DND-41 (cell line): ENCODE results near the gene XAB2.

Experiments
- ATAC-seq: fragments of 200-7000 bp; cut with Tn5 transposase; 3 replicates; pipeline ENCODE4 v1.9.1; 2021; ENCODE audit warnings: low read depth; ENCODE audit not compliant: insufficient read depth
- DNase-seq: peaks from one replicate; pipeline ENCODE4 v3.0.0-alpha.2; 2020
- H2AFZ ChIP-seq: 2 replicates; pipeline ENCODE4 v1.6.0; 2012; ENCODE audit warnings: low read depth, low read length
- H3K27ac ChIP-seq: 2 replicates; pipeline ENCODE4 v1.5.1; 2012; ENCODE audit warnings: low read length, inconsistent platforms
- H3K27me3 ChIP-seq: fragments of 200-600 bp; sonication (generic); 2 replicates; pipeline ENCODE4 v1.6.0; 2012; ENCODE audit warnings: low read length, mild to moderate bottlenecking, inconsistent platforms; ENCODE audit not compliant: insufficient read depth, poor library complexity
- H3K36me3 ChIP-seq: 2 replicates; pipeline ENCODE4 v1.5.1; 2012; ENCODE audit warnings: low read length, inconsistent platforms; ENCODE audit not compliant: insufficient read depth
- H3K4me1 ChIP-seq: 2 replicates; pipeline ENCODE4 v1.5.1; 2012; ENCODE audit warnings: mild to moderate bottlenecking, low read length; ENCODE audit not compliant: insufficient read depth
- H3K4me2 ChIP-seq: 2 replicates; pipeline ENCODE4 v1.6.0; 2012; ENCODE audit warnings: mild to moderate bottlenecking, moderate library complexity, low read length, inconsistent platforms; ENCODE audit not compliant: insufficient read depth
- H3K4me3 ChIP-seq, 2 experiments: fragments of 200-600 bp in 1 of 2; shearing (Covaris generic) in 1 of 2; 2 replicates each; pipeline ENCODE4 v1.5.1; 2012 to 2016; ENCODE audit warnings: inconsistent platforms in 2 of 2, low read length in 2 of 2, mild to moderate bottlenecking in 2 of 2, low read depth in 1 of 2, moderate library complexity in 1 of 2
- H3K79me2 ChIP-seq: 2 replicates; pipeline ENCODE4 v1.6.0; 2012; ENCODE audit warnings: low read length, inconsistent platforms; ENCODE audit not compliant: insufficient read depth
- H3K9ac ChIP-seq: 2 replicates; pipeline ENCODE4 v1.6.0; 2012; ENCODE audit warnings: low read depth, mild to moderate bottlenecking, inconsistent platforms, low read length, moderate library complexity
- H3K9me3 ChIP-seq: 2 replicates; pipeline ENCODE4 v1.5.1; 2012; ENCODE audit warnings: low read length, moderate library complexity, mild to moderate bottlenecking, inconsistent platforms; ENCODE audit not compliant: insufficient read depth, severe bottlenecking
- H4K20me1 ChIP-seq: 2 replicates; pipeline ENCODE4 v1.6.0; 2012; ENCODE audit warnings: low read length; ENCODE audit not compliant: insufficient read depth
- CTCF ChIP-seq: IDR thresholded peaks from 2 replicates; pipeline ENCODE4 v1.5.1; 2012; ENCODE audit warnings: borderline replicate concordance, low read length, moderate library complexity, mild to moderate bottlenecking; ENCODE audit not compliant: poor library complexity, severe bottlenecking; ENCODE audit errors: extremely low read depth
- EZH2 ChIP-seq: IDR thresholded peaks from 3 replicates; pipeline ENCODE4 v1.6.1; 2012; ENCODE audit warnings: borderline replicate concordance, low read depth, mild to moderate bottlenecking, moderate library complexity, low read length, inconsistent platforms; ENCODE audit not compliant: severe bottlenecking

Gene XAB2

DNA sequence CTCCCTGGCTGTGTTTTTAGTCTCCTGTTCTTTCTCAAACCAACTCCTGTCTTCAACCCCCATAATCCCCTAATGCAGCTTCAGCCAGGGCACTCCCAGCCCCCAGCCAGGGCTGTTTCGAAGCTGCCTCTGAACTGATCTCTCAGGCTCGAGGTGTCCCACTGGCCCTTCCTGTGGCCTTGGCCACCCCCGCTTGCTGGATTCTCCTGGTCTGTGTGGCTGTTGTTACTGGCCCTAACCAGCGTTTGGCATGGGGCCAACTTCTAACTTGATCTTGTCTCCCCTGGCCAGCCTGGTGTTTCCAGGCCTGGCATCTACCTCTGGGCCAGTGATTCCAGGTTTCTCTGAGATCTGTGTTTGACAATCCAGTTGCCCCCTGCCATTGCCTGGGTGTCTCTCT lies 11.0 kb downstream of the XAB2 start:
- no peak for TF ChIP-seq CTCF
- no peak for TF ChIP-seq EZH2
- Histone ChIP-seq H3K27ac (no peak overlapping the region), H2AFZ (no peak overlapping the region), H3K4me3 (no peak overlapping the region), H4K20me1 (peaks cover 13% of the 10 kb centered on the region), H3K36me3 (peaks cover 42% of the 10 kb centered on the region), H3K27me3 (no peaks in the 10 kb centered on the region), H3K79me2 (no peaks in the 10 kb centered on the region), H3K4me1 (no peaks in the 10 kb centered on the region), H3K4me2 (no peak overlapping the region), H3K9me3 (no peaks in the 10 kb centered on the region), H3K9ac (no peak overlapping the region)
- DNase-seq (no peak), ATAC-seq (no peak; the same call in 2 of the 3 replicates)

- H3K36me3 ChIP-seq: peaks cover 36% of the 10 kb centered on the region
- H3K9ac ChIP-seq: no peak overlapping the region
- H3K27me3 ChIP-seq: no peaks in the 10 kb centered on the region
- H3K4me3 ChIP-seq: no peak overlapping the region
- DNase-seq (no peak), ATAC-seq (no peak)
- TF ChIP-seq CTCF: no peak
- H2AFZ ChIP-seq: no peak overlapping the region
- peaks cover 8% of the 10 kb centered on the region for H4K20me1 ChIP-seq
- H3K27ac ChIP-seq: no peak overlapping the region
- no peak overlapping the region for H3K4me2 ChIP-seq
- no peaks in the 10 kb centered on the region for H3K9me3 ChIP-seq
- H3K4me1 ChIP-seq: no peaks in the 10 kb centered on the region
- H3K79me2 ChIP-seq: no peaks in the 10 kb centered on the region
Measured at GRCh38 chr19:7617735-7618134, 11.6 kb downstream of the XAB2 start.

DNA sequence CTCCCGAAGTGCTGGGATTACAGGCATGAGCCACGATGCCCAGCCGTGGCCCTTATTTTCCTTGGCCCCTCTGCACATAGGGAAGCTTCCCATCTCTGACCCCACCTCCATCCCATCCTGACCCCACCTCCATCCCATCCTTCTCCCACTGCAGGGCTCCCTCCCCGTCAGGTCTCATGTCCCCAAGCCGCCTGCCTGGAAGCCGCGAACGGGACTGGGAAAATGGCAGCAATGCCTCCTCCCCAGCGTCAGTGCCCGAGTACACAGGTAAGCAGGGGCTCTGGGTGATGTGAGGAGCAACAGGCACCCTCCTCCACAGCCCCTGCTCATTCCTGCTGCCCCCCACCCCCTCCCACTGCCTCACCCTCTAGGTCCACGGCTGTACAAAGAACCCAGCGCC lies 12.2 kb downstream of the XAB2 start:
- no peak overlapping the region for H3K9ac ChIP-seq
- no peak overlapping the region for H3K4me3 ChIP-seq
- ATAC-seq: no peak
- no peak for DNase-seq
- no peaks in the 10 kb centered on the region for H3K27me3 ChIP-seq
- no peaks in the 10 kb centered on the region for H3K79me2 ChIP-seq
- no peaks in the 10 kb centered on the region for H3K9me3 ChIP-seq
- H3K36me3 ChIP-seq: peaks cover 30% of the 10 kb centered on the region
- no peak for TF ChIP-seq EZH2
- no peak for TF ChIP-seq CTCF
- H2AFZ ChIP-seq: no peak overlapping the region
- no peak overlapping the region for H3K27ac ChIP-seq
- 0 out of 2 replicates have a peak, but pooled peaks cover 7% of the 10 kb centered on the region for H4K20me1 ChIP-seq
- no peak overlapping the region for H3K4me2 ChIP-seq
- no peaks in the 10 kb centered on the region for H3K4me1 ChIP-seq
